ENCODE measurements around the gene HABP4.

- TF ChIP-seq, protein P1, sequence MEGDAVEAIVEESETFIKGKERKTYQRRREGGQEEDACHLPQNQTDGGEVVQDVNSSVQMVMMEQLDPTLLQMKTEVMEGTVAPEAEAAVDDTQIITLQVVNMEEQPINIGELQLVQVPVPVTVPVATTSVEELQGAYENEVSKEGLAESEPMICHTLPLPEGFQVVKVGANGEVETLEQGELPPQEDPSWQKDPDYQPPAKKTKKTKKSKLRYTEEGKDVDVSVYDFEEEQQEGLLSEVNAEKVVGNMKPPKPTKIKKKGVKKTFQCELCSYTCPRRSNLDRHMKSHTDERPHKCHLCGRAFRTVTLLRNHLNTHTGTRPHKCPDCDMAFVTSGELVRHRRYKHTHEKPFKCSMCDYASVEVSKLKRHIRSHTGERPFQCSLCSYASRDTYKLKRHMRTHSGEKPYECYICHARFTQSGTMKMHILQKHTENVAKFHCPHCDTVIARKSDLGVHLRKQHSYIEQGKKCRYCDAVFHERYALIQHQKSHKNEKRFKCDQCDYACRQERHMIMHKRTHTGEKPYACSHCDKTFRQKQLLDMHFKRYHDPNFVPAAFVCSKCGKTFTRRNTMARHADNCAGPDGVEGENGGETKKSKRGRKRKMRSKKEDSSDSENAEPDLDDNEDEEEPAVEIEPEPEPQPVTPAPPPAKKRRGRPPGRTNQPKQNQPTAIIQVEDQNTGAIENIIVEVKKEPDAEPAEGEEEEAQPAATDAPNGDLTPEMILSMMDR (IDR thresholded peaks at IDR 0.05; ENCODE audit: low read depth, low read length, missing input control): no peak
- TF ChIP-seq TAF1 (conservative IDR thresholded peaks at IDR 0.05) (no peak), HNF4G (IDR thresholded peaks at IDR 0.05) (no peak), ATF3 (IDR thresholded peaks at IDR 0.05) (no peak), FOXA1 (IDR thresholded peaks at IDR 0.05) (no peak), SP1 (IDR thresholded peaks at IDR 0.05) (no peak)
Measured at GRCh38 chr9:96462541-96462940, 12.6 kb downstream of the HABP4 start.

Measured in liver (tissue), 3 donors.